Body of pancreas (tissue), 4 donors: ENCODE data around the gene FPGT.

Experiments
- CTCF ChIP-seq, 7 experiments: fragments of 450-650 bp in 4 of 7; fragments of 200-600 bp in 3 of 7; sonication (generic) in 3 of 7; IDR thresholded peaks; one replicate each; pipeline ENCODE4 v1.5.1; 2016 to 2019; ENCODE audit warnings: antibody characterized with exemption in 7 of 7
- POLR2A ChIP-seq, 3 donors: fragments of 450-650 bp; IDR thresholded peaks; one replicate each; pipeline ENCODE4 v1.6.1; 2016; ENCODE audit warnings: antibody characterized with exemption in 3 of 3, mild to moderate bottlenecking in 2 of 3

GRCh38 chr1:74247881-74248528 lies 50.0 kb downstream of the FPGT start:
- TF ChIP-seq CTCF (IDR thresholded peaks at IDR 0.05) (no peak), POLR2A (IDR thresholded peaks at IDR 0.05) (no peak)
